HG03196 (cell line): ENCODE measurements around the gene WDR5B.

ENCODE experiments used
- ATAC-seq: cut with Tn5 transposase; IDR thresholded peaks from one replicate; pipeline ENCODE4 v1.9.1; 2021; ENCODE audit not compliant: unreplicated experiment

Gene WDR5B

DNA sequence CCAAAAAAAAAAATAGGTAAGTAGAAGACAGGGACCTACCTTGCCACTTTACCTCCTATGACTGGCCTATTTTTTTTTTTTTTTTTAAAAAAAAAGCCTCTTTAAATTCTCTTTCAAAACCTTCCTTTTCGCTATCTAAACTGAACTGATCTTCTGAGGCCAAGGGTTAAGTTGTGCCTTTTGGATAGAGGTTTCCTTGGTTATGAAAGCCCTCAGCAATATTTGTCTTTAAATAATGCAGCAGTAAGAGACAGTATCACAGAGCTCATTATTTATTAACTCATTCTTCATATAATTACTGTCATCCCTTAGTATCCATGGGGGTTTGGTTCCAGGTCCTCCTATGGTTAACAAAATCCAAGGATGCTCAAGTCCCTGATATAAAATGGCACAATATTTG lies 41.8 kb downstream of the WDR5B start:
- ATAC-seq: no peak

GRCh38 chr3:122366379-122366749 lies 49.5 kb downstream of the WDR5B start:
- no peak for ATAC-seq

DNA sequence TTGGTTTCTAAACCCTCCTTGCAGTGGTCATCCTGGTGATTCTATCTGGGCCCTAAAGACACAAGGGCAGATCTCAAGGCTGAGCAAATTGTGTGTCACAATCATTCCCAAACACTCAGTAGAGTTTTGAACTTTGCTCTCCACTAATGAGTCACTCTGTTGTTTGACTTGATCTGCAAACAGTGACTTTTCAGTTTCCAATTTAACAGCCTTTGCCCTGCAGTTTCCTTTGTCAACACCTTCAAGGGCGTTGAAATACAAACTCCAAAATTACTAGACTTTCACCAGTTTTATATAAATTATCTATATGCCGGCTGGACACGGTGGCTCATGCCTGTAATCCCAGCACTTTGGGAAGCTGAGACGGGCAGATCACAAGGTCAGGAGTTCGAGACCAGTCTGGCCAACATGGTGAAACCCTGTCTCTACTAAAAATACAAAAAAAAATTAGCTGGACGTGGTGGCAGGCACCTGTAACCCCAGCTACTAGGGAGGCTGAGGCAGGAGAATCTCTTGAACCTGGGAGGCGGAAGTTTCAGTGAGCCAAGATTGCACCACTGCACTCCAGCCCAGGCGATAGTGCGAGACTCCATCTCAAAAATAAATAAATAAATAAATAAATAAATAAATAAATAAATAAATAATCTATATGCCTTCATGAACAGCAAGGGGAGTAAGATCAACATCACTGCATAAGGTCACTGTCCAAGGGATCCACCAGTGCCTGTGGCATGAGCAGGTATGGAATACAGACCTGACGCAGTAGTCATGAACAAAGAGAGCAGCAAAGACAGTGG lies 50.1 kb downstream of the WDR5B start:
- peak; percentile 56 for ATAC-seq

GRCh38 chr3:122365073-122365472 lies 50.8 kb downstream of the WDR5B start:
- ATAC-seq: peak; percentile 48

DNA sequence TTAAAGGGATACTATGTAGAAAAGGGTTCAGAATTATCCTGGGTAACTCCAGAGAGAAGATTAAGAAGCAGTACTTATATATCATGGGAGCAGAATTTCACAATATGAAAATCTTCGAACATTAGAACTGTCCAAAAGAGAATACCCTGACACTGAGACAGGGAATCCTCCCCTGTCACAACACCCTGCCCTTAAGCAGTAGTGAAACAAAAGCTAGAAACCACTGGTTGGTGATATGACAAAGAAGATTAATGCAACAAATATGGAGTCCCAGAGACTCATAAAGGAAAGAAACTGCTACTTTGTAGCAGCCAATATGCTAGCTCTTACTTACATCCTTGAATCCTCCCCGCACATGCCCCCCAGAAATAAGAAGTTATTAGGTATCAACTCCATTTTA lies 51.4 kb downstream of the WDR5B start:
- ATAC-seq: no peak
